ENCODE data around the gene SORBS2. TPM values are rescaled to one million over a fixed set of nuclear protein-coding genes. Genes with fewer than 3 reads are reported as not detected.

Gene SORBS2
- polyA plus RNA-seq, 2 donors, result 22.7 to 33.4 TPM

DNA sequence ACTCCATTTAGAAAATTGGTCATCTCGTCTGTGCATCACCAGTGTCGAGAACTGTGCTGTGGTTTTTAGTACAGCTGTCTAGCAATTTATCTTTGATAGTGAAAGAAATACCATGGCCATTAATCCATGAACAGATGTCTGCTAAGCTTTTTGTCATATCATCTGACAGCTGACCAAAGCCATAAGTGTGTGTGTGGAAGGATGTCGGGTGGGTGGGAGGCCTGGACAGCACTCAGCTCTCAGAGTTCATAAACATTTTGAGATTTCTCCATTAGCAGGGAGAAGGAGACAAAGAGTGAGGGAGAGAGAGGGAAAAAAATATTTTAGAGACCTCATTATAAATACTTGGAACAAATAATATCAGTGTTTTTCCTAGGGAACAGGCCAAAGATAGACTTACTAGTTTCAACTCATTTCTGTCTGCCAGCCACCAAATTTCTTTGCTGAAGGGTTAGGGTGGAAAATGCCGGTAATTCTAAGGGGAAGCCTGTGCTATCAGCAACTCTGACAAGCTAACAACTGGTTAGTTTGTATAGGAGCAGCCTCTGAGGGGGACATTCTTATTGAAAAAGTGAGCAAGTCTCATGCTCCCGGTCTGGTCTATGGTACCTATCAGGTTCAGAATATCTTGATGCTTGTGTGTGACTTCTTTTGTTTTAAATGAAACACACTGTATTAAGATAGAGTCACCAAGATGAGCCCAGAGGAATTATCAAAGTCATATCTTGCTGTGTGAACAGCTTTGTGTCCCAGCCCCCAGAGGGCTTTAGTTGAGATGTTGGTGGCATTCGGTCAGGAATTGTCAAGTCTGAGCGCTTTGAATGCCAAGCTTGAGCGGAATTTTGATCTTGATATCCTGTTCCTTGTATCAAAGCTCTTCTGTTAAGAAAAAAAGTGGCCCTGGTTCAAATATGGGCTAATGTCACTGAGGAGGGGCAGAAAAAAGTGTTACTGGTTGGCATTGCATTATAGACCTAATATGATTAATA is 234.7 kb downstream of the SORBS2 start:
- Histone ChIP-seq H3K4me3 (ENCODE audit: low read depth in 1 of 2, low read length in 2 of 2) (no peak overlapping the region), H3K27ac (ENCODE audit: low read depth in 2 of 2, low read length in 1 of 2) (peak overlapping the region in 1 of 2 donors; percentile 64), H3K36me3 (ENCODE audit: control insufficient read depth in 2 of 2, insufficient read depth in 2 of 2, low read length in 1 of 2) (no peaks in the 10 kb centered on the region), H3K4me1 (ENCODE audit: control insufficient read depth in 2 of 2, insufficient read depth in 2 of 2, low read length in 1 of 2) (peaks cover 2 to 5% of the 10 kb centered on the region in 2 donors), H3K9me3 (ENCODE audit: control insufficient read depth in 2 of 2, insufficient read depth in 1 of 2, low read depth in 1 of 2, low read length in 1 of 2) (no peaks in the 10 kb centered on the region), H3K27me3 (ENCODE audit: control insufficient read depth in 1 of 2, insufficient read depth in 2 of 2, low read length in 2 of 2) (no peaks in the 10 kb centered on the region)
- WGBS, 2 donors, result 72 to 73% methylated on average over 8 of the region's 8 CpGs

DNA sequence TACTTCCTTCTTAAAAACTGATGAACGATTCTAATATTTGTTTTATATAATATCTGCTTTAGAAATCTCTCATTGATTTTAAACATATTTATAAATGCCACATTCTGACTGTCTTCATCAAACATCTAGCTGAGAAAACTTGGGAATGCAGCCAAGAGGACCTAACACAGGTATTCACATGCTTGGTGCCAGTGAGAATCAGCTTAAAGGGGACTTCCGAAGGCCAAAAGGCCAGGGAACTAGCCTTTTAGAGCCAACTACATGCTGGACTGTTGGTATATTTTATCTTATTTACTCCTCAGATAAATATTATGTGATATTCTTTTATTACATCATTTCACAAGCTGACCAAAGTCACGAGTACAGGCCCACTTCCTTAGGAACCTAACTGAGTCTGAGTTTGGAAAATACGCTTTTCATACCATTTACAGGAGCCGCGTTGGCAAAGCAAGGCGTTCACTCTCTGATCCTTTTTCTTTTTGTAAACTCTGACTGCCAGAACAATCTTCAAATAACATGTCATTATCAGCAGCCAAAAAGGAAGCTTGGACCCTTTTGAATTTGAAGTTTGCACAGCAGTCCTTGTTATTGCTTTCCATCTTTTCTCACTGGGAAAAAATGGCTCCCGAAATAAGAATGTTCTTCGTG is 235.6 kb downstream of the SORBS2 start:
- Histone ChIP-seq H3K4me3 (ENCODE audit: low read depth in 1 of 2, low read length in 2 of 2) (no peak overlapping the region), H3K27me3 (ENCODE audit: control insufficient read depth in 1 of 2, insufficient read depth in 2 of 2, low read length in 2 of 2) (no peaks in the 10 kb centered on the region), H3K27ac (ENCODE audit: low read depth in 2 of 2, low read length in 1 of 2) (peak overlapping the region; percentile 64 to 75), H3K4me1 (ENCODE audit: control insufficient read depth in 2 of 2, insufficient read depth in 2 of 2, low read length in 1 of 2) (peaks cover 2 to 5% of the 10 kb centered on the region in 2 donors), H3K9me3 (ENCODE audit: control insufficient read depth in 2 of 2, insufficient read depth in 1 of 2, low read depth in 1 of 2, low read length in 1 of 2) (no peaks in the 10 kb centered on the region), H3K36me3 (ENCODE audit: control insufficient read depth in 2 of 2, insufficient read depth in 2 of 2, low read length in 1 of 2) (no peaks in the 10 kb centered on the region)
- WGBS, 2 donors, result 51 to 61% methylated on average over 9 of the region's 9 CpGs

DNA sequence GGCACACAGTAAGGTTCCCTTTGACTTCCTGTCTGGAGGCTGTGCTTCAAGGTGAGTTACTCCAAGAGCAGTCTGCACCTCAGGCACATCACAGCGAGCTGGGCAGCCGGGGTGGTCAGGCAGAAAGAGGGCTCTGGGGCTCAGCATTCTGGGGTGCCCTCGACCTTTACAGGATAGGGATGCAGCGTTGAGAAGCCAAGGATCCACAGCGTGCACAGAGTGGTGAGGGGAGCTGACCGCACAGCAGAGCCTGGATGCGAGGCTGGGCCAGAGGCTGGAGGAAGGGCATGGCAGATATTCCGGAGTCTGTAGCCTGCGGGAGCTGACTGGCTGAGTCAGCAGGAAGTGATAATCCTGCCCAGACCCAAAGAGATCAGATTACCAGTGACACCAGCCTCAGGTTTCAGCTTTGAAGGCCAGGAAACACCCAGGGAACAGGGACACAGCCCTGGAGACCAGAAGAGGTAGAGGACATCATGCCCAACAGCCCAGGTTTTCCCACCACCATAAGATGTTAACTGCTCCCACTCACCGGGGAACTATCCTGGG is 238.3 kb downstream of the SORBS2 start:
- peak overlapping the region in 1 of 2 donors; percentile 38 for H3K27ac ChIP-seq (ENCODE audit: low read depth in 2 of 2, low read length in 1 of 2)
- no peaks in the 10 kb centered on the region for H3K27me3 ChIP-seq (ENCODE audit: control insufficient read depth in 1 of 2, insufficient read depth in 2 of 2, low read length in 2 of 2)
- H3K4me1 ChIP-seq (ENCODE audit: control insufficient read depth in 2 of 2, insufficient read depth in 2 of 2, low read length in 1 of 2), result peaks cover 2 to 5% of the 10 kb centered on the region in 2 donors
- no peak overlapping the region for H3K4me3 ChIP-seq (ENCODE audit: low read depth in 1 of 2, low read length in 2 of 2)
- H3K9me3 ChIP-seq (ENCODE audit: control insufficient read depth in 2 of 2, insufficient read depth in 1 of 2, low read depth in 1 of 2, low read length in 1 of 2), result no peaks in the 10 kb centered on the region
- 54 to 59% methylated on average over 10 of the region's 10 CpGs for WGBS, 2 donors
- H3K36me3 ChIP-seq (ENCODE audit: control insufficient read depth in 2 of 2, insufficient read depth in 2 of 2, low read length in 1 of 2), result no peaks in the 10 kb centered on the region

DNA sequence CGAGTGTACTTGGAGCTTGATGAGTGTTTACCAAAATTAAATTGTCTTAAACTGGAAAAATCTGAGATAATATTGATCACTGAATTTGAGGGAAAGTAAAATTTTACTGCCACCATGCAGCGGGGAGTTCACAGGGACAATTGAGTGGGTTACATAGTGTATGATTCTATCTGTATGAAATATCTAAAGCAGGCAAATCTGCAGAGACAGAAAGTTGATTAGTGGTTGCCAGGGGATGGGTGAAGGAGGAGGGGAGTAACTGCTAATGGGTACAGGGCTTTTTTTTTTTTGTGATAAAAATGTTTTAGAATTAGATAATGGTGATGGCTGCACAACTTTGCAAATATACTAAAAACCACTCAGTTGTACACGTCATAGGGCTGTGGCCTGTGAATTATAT is 241.3 kb downstream of the SORBS2 start:
- Histone ChIP-seq H3K27me3 (ENCODE audit: control insufficient read depth in 1 of 2, insufficient read depth in 2 of 2, low read length in 2 of 2) (no peaks in the 10 kb centered on the region), H3K9me3 (ENCODE audit: control insufficient read depth in 2 of 2, insufficient read depth in 1 of 2, low read depth in 1 of 2, low read length in 1 of 2) (no peaks in the 10 kb centered on the region), H3K36me3 (ENCODE audit: control insufficient read depth in 2 of 2, insufficient read depth in 2 of 2, low read length in 1 of 2) (no peaks in the 10 kb centered on the region), H3K4me1 (ENCODE audit: control insufficient read depth in 2 of 2, insufficient read depth in 2 of 2, low read length in 1 of 2) (peaks cover 2 to 8% of the 10 kb centered on the region in 2 donors), H3K4me3 (ENCODE audit: low read depth in 1 of 2, low read length in 2 of 2) (no peak overlapping the region), H3K27ac (ENCODE audit: low read depth in 2 of 2, low read length in 1 of 2) (no peak overlapping the region)
- 82 to 91% methylated on average over 3 of the region's 3 CpGs for WGBS, 2 donors

DNA sequence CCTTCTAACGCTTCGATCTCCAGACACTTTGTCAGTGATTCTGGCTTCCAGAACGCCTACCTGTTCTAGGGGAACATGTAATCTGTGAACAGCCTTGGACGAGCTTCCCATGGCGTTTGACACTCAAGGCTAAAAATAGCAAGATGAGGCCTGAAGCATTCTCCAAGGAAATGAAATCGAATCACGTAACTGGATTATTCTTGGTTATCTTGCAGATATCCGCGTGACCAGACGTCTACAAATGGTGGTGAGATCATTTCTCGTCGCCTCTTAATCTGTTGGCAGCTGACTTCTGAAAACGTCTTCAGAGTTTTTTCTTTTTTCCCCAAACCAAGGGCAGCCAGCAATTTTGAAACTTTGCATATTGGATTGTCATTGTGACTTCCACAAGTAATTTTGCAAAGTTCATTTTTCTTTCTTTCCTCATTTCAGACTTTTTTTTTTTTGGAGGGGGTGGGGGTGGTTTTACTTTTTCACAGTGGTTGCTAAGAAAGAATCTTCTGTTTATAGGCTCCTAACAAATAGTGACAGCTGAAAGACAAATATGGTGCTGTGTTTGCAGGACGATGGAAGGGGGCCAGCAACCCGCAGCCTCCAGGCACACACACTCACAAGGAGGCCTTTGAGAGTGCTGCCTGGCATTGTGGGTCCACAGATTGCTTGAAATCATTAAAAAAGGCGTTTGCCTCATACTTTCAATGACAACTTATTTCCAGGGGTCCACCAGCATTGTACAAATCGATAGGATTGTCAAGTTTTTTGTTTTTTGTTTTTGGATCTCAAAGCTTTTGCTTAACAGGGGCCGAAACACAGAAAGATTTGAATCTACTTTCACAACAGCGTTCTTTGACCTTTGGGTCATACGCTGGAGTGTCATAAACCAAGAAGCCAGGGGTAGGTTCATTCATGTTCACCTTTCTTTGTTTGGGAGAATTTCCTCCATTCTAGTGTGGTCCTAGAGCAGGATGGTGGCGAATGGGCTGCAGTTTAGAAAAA is 244.3 kb downstream of the SORBS2 start:
- Histone ChIP-seq H3K9me3 (ENCODE audit: control insufficient read depth in 2 of 2, insufficient read depth in 1 of 2, low read depth in 1 of 2, low read length in 1 of 2) (no peaks in the 10 kb centered on the region), H3K4me1 (ENCODE audit: control insufficient read depth in 2 of 2, insufficient read depth in 2 of 2, low read length in 1 of 2) (peaks cover 0 to 4% of the 10 kb centered on the region in 2 donors), H3K4me3 (ENCODE audit: low read depth in 1 of 2, low read length in 2 of 2) (no peak overlapping the region), H3K27me3 (ENCODE audit: control insufficient read depth in 1 of 2, insufficient read depth in 2 of 2, low read length in 2 of 2) (no peaks in the 10 kb centered on the region), H3K27ac (ENCODE audit: low read depth in 2 of 2, low read length in 1 of 2) (peak overlapping the region; percentile 63 to 88), H3K36me3 (ENCODE audit: control insufficient read depth in 2 of 2, insufficient read depth in 2 of 2, low read length in 1 of 2) (no peaks in the 10 kb centered on the region)
- WGBS, 2 donors, result 28 to 40% methylated on average over 21 of the region's 21 CpGs

DNA sequence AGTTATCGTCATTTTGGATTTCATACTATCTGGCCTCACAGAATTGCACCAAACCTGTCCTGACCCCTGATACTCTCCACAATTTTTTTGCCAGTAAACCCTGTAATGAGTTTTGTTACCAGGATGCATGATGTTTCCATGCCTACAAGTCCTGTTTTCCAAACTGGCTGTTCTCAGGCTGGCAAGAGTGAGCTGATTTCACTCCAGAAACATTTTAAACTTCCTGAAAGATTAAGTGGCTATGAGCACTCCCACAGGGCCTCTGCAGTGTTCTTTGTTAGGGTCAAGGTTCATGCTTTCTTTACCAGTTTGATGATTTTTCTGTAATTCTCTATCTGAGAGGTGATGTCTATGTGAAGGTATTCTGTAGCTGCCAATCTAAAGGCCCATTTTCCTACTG is 245.0 kb downstream of the SORBS2 start:
- peak overlapping the region; percentile 63 to 88 for H3K27ac ChIP-seq (ENCODE audit: low read depth in 2 of 2, low read length in 1 of 2)
- H3K36me3 ChIP-seq (ENCODE audit: control insufficient read depth in 2 of 2, insufficient read depth in 2 of 2, low read length in 1 of 2), result no peaks in the 10 kb centered on the region
- H3K9me3 ChIP-seq (ENCODE audit: control insufficient read depth in 2 of 2, insufficient read depth in 1 of 2, low read depth in 1 of 2, low read length in 1 of 2), result no peaks in the 10 kb centered on the region
- no peaks in the 10 kb centered on the region for H3K27me3 ChIP-seq (ENCODE audit: control insufficient read depth in 1 of 2, insufficient read depth in 2 of 2, low read length in 2 of 2)
- H3K4me1 ChIP-seq (ENCODE audit: control insufficient read depth in 2 of 2, insufficient read depth in 2 of 2, low read length in 1 of 2), result peaks cover 0 to 4% of the 10 kb centered on the region in 2 donors
- WGBS, 2 donors, result 13 to 40% methylated on average over 1 of the region's 1 CpG
- H3K4me3 ChIP-seq (ENCODE audit: low read depth in 1 of 2, low read length in 2 of 2), result no peak overlapping the region

DNA sequence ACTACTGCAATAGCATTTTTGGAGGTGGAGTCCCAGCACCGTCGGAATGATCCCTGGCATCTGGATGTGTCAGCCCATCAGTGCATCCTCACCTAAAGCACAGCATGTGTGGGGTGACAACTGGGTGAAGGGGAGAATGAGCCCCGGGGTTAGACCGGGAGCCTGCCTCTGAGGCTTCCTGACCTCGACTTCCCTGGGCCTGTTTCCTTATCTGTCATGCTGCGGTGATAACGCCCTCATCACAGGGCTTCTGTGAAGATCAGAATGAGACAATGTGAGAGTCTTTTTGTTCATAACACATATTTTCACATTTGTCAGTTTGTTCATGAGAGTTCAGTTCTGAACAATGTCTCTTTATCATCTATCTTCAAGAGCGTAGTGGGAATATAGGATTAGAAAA is 245.6 kb downstream of the SORBS2 start:
- 36 to 48% methylated on average over 8 of the region's 8 CpGs for WGBS, 2 donors

DNA sequence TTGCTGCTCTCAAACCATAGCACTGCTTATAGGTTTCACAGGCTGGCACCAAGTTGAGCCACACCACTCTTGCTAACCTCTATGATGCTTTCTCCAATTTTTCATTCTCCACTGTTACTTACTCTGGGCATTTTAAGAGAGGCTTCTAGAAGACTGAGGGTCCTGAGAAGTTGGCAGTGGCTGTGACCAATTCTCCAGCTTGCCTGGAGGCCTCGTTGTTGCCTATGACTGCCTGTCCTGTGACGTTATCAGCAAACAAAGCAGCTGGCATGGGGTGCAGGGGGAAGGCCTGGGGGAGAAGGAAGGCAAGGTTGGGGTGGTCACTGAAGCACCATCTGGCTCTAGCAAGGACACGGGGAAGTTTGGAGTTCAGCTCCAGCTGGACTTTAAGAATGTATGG is 246.3 kb downstream of the SORBS2 start:
- peak overlapping the region in 1 of 2 donors; percentile 43 for H3K27ac ChIP-seq (ENCODE audit: low read depth in 2 of 2, low read length in 1 of 2)
- WGBS, 2 donors, result 63 to 65% methylated on average over 3 of the region's 3 CpGs
- peaks cover 0 to 3% of the 10 kb centered on the region in 2 donors for H3K9me3 ChIP-seq (ENCODE audit: control insufficient read depth in 2 of 2, insufficient read depth in 1 of 2, low read depth in 1 of 2, low read length in 1 of 2)
- no peaks in the 10 kb centered on the region for H3K27me3 ChIP-seq (ENCODE audit: control insufficient read depth in 1 of 2, insufficient read depth in 2 of 2, low read length in 2 of 2)
- no peak overlapping the region for H3K4me3 ChIP-seq (ENCODE audit: low read depth in 1 of 2, low read length in 2 of 2)
- peaks cover 0 to 4% of the 10 kb centered on the region in 2 donors for H3K4me1 ChIP-seq (ENCODE audit: control insufficient read depth in 2 of 2, insufficient read depth in 2 of 2, low read length in 1 of 2)
- no peaks in the 10 kb centered on the region for H3K36me3 ChIP-seq (ENCODE audit: control insufficient read depth in 2 of 2, insufficient read depth in 2 of 2, low read length in 1 of 2)

More for the DNA sequence above, 245.6 kb downstream of the SORBS2 start:
- no peak overlapping the region for H3K4me3 ChIP-seq (ENCODE audit: low read depth in 1 of 2, low read length in 2 of 2)
- H3K9me3 ChIP-seq (ENCODE audit: control insufficient read depth in 2 of 2, insufficient read depth in 1 of 2, low read depth in 1 of 2, low read length in 1 of 2), result no peaks in the 10 kb centered on the region
- H3K4me1 ChIP-seq (ENCODE audit: control insufficient read depth in 2 of 2, insufficient read depth in 2 of 2, low read length in 1 of 2), result peaks cover 0 to 4% of the 10 kb centered on the region in 2 donors
- H3K36me3 ChIP-seq (ENCODE audit: control insufficient read depth in 2 of 2, insufficient read depth in 2 of 2, low read length in 1 of 2), result no peaks in the 10 kb centered on the region
- no peaks in the 10 kb centered on the region for H3K27me3 ChIP-seq (ENCODE audit: control insufficient read depth in 1 of 2, insufficient read depth in 2 of 2, low read length in 2 of 2)
- H3K27ac ChIP-seq (ENCODE audit: low read depth in 2 of 2, low read length in 1 of 2), result peak overlapping the region; percentile 82 to 88
